Tongue (tissue), 2 donors: ENCODE results near the gene PIK3C2B. TPM values are rescaled to one million over a fixed set of nuclear protein-coding genes. Genes with fewer than 3 reads are reported as not detected.
A peak's percentile ranks its signal among the peaks of the same experiment; 100 is the strongest.
"Not testable (repeated sequence)": the region's sequence is repeated elsewhere in the genome, so short reads cannot be mapped to it uniquely, and the experiment has no call there.

Source experiments
- DNase-seq: peaks from one replicate; pipeline ENCODE4 v3.0.0-alpha.2; 2015
- total RNA-seq: library from RNA; depleted of rRNA; stranded (reverse); fragments of >200 nt; gene quantifications from one replicate; pipeline ENCODE4 v1.2.3, GENCODE V29; 2014

Gene PIK3C2B
- total RNA-seq, 1 donor from 2014 or later = 32.3 TPM

GRCh38 chr1:204507317-204508105 is 12.9 kb upstream of the PIK3C2B start:
- DNase-seq = peak; percentile 83

GRCh38 chr1:204506969-204507316 is 12.3 kb upstream of the PIK3C2B start:
- DNase-seq = peak; percentile 98

GRCh38 chr1:204506201-204506968 is 11.8 kb upstream of the PIK3C2B start:
- peak; percentile 97 for DNase-seq

GRCh38 chr1:204505674-204506200 is 11.1 kb upstream of the PIK3C2B start:
- no peak for DNase-seq

GRCh38 chr1:204503913-204504519 is 9.4 kb upstream of the PIK3C2B start:
- no peak for DNase-seq

GRCh38 chr1:204503122-204503912 is 8.7 kb upstream of the PIK3C2B start:
- peak; percentile 92 for DNase-seq

GRCh38 chr1:204502241-204502640 is 7.6 kb upstream of the PIK3C2B start:
- no peak for DNase-seq

- no peak for DNase-seq
These were observed 5.2 kb upstream of the PIK3C2B start for GRCh38 chr1:204499511-204500468.

GRCh38 chr1:204498981-204499380 is 4.4 kb upstream of the PIK3C2B start:
- DNase-seq = peak; percentile 40

- DNase-seq = no peak
These were observed 1.2 kb upstream of the PIK3C2B start for GRCh38 chr1:204495777-204496176.

GRCh38 chr1:204495078-204495753 is 611 bp upstream of the PIK3C2B start:
- no peak for DNase-seq

- peak; percentile 56 for DNase-seq
These were observed 673 bp downstream of the PIK3C2B start for GRCh38 chr1:204493984-204494280.

- DNase-seq = peak; percentile 75
These were observed 1.2 kb downstream of the PIK3C2B start for GRCh38 chr1:204493145-204493983.

GRCh38 chr1:204491655-204492054 is 3.0 kb downstream of the PIK3C2B start:
- DNase-seq = no peak

GRCh38 chr1:204487256-204487615 is 7.4 kb downstream of the PIK3C2B start:
- DNase-seq = peak; percentile 59

- not testable (repeated sequence) for DNase-seq
These were observed 7.9 kb downstream of the PIK3C2B start for GRCh38 chr1:204486513-204487255.

GRCh38 chr1:204483791-204484190 is 10.8 kb downstream of the PIK3C2B start:
- DNase-seq = no peak

- peak; percentile 70 for DNase-seq
These were observed 14.1 kb downstream of the PIK3C2B start for GRCh38 chr1:204480515-204480914.
